Activated T-helper 1 cell treated with anti-CD3 and anti-CD28 coated beads, Interleukin-12 subunit alpha, Interleukin-12 subunit beta, Interleukin-2, Interleukin-4 antibody, amounts not matched to agents 30 ng/mL and 10 ng/mL and 1 ng/mL, durations not matched to agents 14 hours and 24 hours and 36 hours (primary cell): Measurements from ENCODE around the gene CMKLR1. TPM values are rescaled to one million over a fixed set of nuclear protein-coding genes. Genes with fewer than 3 reads are reported as not detected.

Experiments
- DNase-seq: peaks from one replicate; pipeline ENCODE4 v3.0.0; 2021; ENCODE audit warnings: low spot score
- H3K27ac Mint-ChIP-seq: one replicate; pipeline ENCODE4 v1.8.0; 2021; ENCODE audit warnings: mild to moderate bottlenecking, mixed read lengths
- H3K27me3 Mint-ChIP-seq: one replicate; pipeline ENCODE4 v1.8.0; 2022; ENCODE audit warnings: mild to moderate bottlenecking, moderate library complexity, mixed read lengths; ENCODE audit not compliant: insufficient read depth
- H3K36me3 Mint-ChIP-seq: one replicate; pipeline ENCODE4 v1.8.0; 2021; ENCODE audit warnings: low read depth, mixed read lengths
- H3K4me1 Mint-ChIP-seq: one replicate; pipeline ENCODE4 v1.8.0; 2021; ENCODE audit warnings: low read depth, mixed read lengths
- H3K4me3 Mint-ChIP-seq: one replicate; pipeline ENCODE4 v1.8.0; 2021; ENCODE audit warnings: mild to moderate bottlenecking, moderate library complexity, mixed read lengths
- H3K9me3 Mint-ChIP-seq: one replicate; pipeline ENCODE4 v1.8.0; 2021; ENCODE audit warnings: mixed read lengths
- intact Hi-C: fragments of 100-400 bp; cut with micrococcal nuclease; formaldehyde crosslinking; loops from one replicate; pipeline ENCODE4 v1.15.1; 2024
- total RNA-seq: library from RNA; stranded (reverse); gene quantifications from 2 replicates; pipeline ENCODE4 v1.2.3, GENCODE V29; 2022

Gene CMKLR1
- total RNA-seq, 1 donor from 2014 or later, result not detected

GRCh38 chr12:108266131-108266530, 73.0 kb downstream of the CMKLR1 start:
- H3K4me3 Mint-ChIP-seq, result no peak overlapping the region
- peaks cover 1% of the 10 kb centered on the region for H3K9me3 Mint-ChIP-seq
- no peak overlapping the region for H3K27ac Mint-ChIP-seq
- intact Hi-C loops, result no loop called here
- peaks cover 4% of the 10 kb centered on the region for H3K27me3 Mint-ChIP-seq
- no peaks in the 10 kb centered on the region for H3K36me3 Mint-ChIP-seq
- no peaks in the 10 kb centered on the region for H3K4me1 Mint-ChIP-seq
- DNase-seq, result no peak

- intact Hi-C loops, result no loop called here
- H3K9me3 Mint-ChIP-seq, result peaks cover 8% of the 10 kb centered on the region
- peaks cover 4% of the 10 kb centered on the region for H3K27me3 Mint-ChIP-seq
- no peak overlapping the region for H3K27ac Mint-ChIP-seq
- no peaks in the 10 kb centered on the region for H3K4me1 Mint-ChIP-seq
- H3K36me3 Mint-ChIP-seq, result no peaks in the 10 kb centered on the region
- no peak overlapping the region for H3K4me3 Mint-ChIP-seq
- no peak for DNase-seq
Measured at GRCh38 chr12:108265505-108265904, 73.6 kb downstream of the CMKLR1 start.

GRCh38 chr12:108260969-108261368, 78.1 kb downstream of the CMKLR1 start:
- intact Hi-C loops, result no loop called here
- Mint-ChIP-seq H3K27ac (no peak overlapping the region), H3K36me3 (no peaks in the 10 kb centered on the region), H3K27me3 (no peaks in the 10 kb centered on the region), H3K4me1 (no peaks in the 10 kb centered on the region), H3K4me3 (no peak overlapping the region), H3K9me3 (peaks cover 9% of the 10 kb centered on the region)
- DNase-seq, result no peak

- Mint-ChIP-seq H3K36me3 (no peaks in the 10 kb centered on the region), H3K27me3 (no peaks in the 10 kb centered on the region), H3K27ac (no peak overlapping the region), H3K4me3 (no peak overlapping the region), H3K9me3 (peaks cover 9% of the 10 kb centered on the region), H3K4me1 (no peaks in the 10 kb centered on the region)
- DNase-seq, result no peak
- intact Hi-C loops, result no loop called here
Measured at GRCh38 chr12:108260039-108260438, 79.1 kb downstream of the CMKLR1 start.

GRCh38 chr12:108257610-108258106, 81.5 kb downstream of the CMKLR1 start:
- intact Hi-C loops, result no loop called here
- Mint-ChIP-seq H3K36me3 (no peaks in the 10 kb centered on the region), H3K4me3 (no peak overlapping the region), H3K9me3 (peaks cover 9% of the 10 kb centered on the region), H3K27me3 (no peaks in the 10 kb centered on the region), H3K27ac (no peak overlapping the region), H3K4me1 (no peaks in the 10 kb centered on the region)
- no peak for DNase-seq

GRCh38 chr12:108257004-108257403, 82.1 kb downstream of the CMKLR1 start:
- Mint-ChIP-seq H3K4me1 (no peaks in the 10 kb centered on the region), H3K27ac (no peak overlapping the region), H3K36me3 (no peaks in the 10 kb centered on the region), H3K9me3 (peaks cover 9% of the 10 kb centered on the region), H3K27me3 (no peaks in the 10 kb centered on the region), H3K4me3 (no peak overlapping the region)
- no peak for DNase-seq
- intact Hi-C loops, result no loop called here

GRCh38 chr12:108255252-108255602, 83.9 kb downstream of the CMKLR1 start:
- no peaks in the 10 kb centered on the region for H3K4me1 Mint-ChIP-seq
- no peak overlapping the region for H3K27ac Mint-ChIP-seq
- intact Hi-C loops, result no loop called here
- no peaks in the 10 kb centered on the region for H3K9me3 Mint-ChIP-seq
- DNase-seq, result no peak
- no peaks in the 10 kb centered on the region for H3K36me3 Mint-ChIP-seq
- no peaks in the 10 kb centered on the region for H3K27me3 Mint-ChIP-seq
- H3K4me3 Mint-ChIP-seq, result no peak overlapping the region

- H3K9me3 Mint-ChIP-seq, result no peaks in the 10 kb centered on the region
- no peak overlapping the region for H3K4me3 Mint-ChIP-seq
- H3K27me3 Mint-ChIP-seq, result no peaks in the 10 kb centered on the region
- no peaks in the 10 kb centered on the region for H3K36me3 Mint-ChIP-seq
- no peak overlapping the region for H3K27ac Mint-ChIP-seq
- no peak for DNase-seq
- no peaks in the 10 kb centered on the region for H3K4me1 Mint-ChIP-seq
- intact Hi-C loops, result no loop called here
Measured at GRCh38 chr12:108254517-108255251, 84.4 kb downstream of the CMKLR1 start.

- Mint-ChIP-seq H3K4me1 (no peaks in the 10 kb centered on the region), H3K36me3 (no peaks in the 10 kb centered on the region), H3K27ac (no peak overlapping the region), H3K27me3 (no peaks in the 10 kb centered on the region), H3K4me3 (no peak overlapping the region), H3K9me3 (no peaks in the 10 kb centered on the region)
- intact Hi-C loops, result no loop called here
- DNase-seq, result no peak
Measured at GRCh38 chr12:108254030-108254429, 85.1 kb downstream of the CMKLR1 start.

- Mint-ChIP-seq H3K4me3 (no peak overlapping the region), H3K27ac (no peak overlapping the region), H3K27me3 (no peaks in the 10 kb centered on the region), H3K36me3 (no peaks in the 10 kb centered on the region), H3K9me3 (no peaks in the 10 kb centered on the region), H3K4me1 (no peaks in the 10 kb centered on the region)
- intact Hi-C loops, result no loop called here
- no peak for DNase-seq
Measured at GRCh38 chr12:108253540-108253939, 85.6 kb downstream of the CMKLR1 start.

- DNase-seq, result no peak
- no peaks in the 10 kb centered on the region for H3K4me1 Mint-ChIP-seq
- H3K27ac Mint-ChIP-seq, result no peak overlapping the region
- intact Hi-C loops, result no loop called here
- H3K9me3 Mint-ChIP-seq, result no peaks in the 10 kb centered on the region
- no peaks in the 10 kb centered on the region for H3K36me3 Mint-ChIP-seq
- no peaks in the 10 kb centered on the region for H3K27me3 Mint-ChIP-seq
- no peak overlapping the region for H3K4me3 Mint-ChIP-seq
Measured at GRCh38 chr12:108252523-108252922, 86.6 kb downstream of the CMKLR1 start.

- H3K4me3 Mint-ChIP-seq, result no peak overlapping the region
- H3K9me3 Mint-ChIP-seq, result no peaks in the 10 kb centered on the region
- no peak overlapping the region for H3K27ac Mint-ChIP-seq
- H3K27me3 Mint-ChIP-seq, result peaks cover 4% of the 10 kb centered on the region
- H3K36me3 Mint-ChIP-seq, result no peaks in the 10 kb centered on the region
- no peak for DNase-seq
- intact Hi-C loops, result no loop called here
- H3K4me1 Mint-ChIP-seq, result no peaks in the 10 kb centered on the region
Measured at GRCh38 chr12:108248011-108248410, 91.1 kb downstream of the CMKLR1 start.

- Mint-ChIP-seq H3K4me3 (no peak overlapping the region), H3K27me3 (peaks cover 4% of the 10 kb centered on the region), H3K27ac (no peak overlapping the region), H3K9me3 (no peaks in the 10 kb centered on the region), H3K4me1 (no peaks in the 10 kb centered on the region), H3K36me3 (no peaks in the 10 kb centered on the region)
- DNase-seq, result no peak
- intact Hi-C loops, result no loop called here
Measured at GRCh38 chr12:108247130-108247529, 92.0 kb downstream of the CMKLR1 start.
